ENCODE results near the gene AIFM2. TPM values are rescaled to one million over a fixed set of nuclear protein-coding genes. Genes with fewer than 3 reads are reported as not detected.

AIFM2 gene
- total and polyA plus RNA-seq, 2 of the 13 experiments (the other 11 are each of a cell fraction or from before 2014, with no cell fraction given) = 20.3 to 29.5 TPM

GRCh38 chr10:70106958-70107791 lies 25.4 kb downstream of the AIFM2 start (continued):
- no peak for TF ChIP-seq NONO (IDR thresholded peaks at IDR 0.05)
- TF ChIP-seq NONO (CRISPR knock-in tag; conservative IDR thresholded peaks at IDR 0.05) = no peak
- no peak for TF ChIP-seq NFIB (CRISPR knock-in tag; IDR thresholded peaks at IDR 0.05; ENCODE audit: borderline replicate concordance)
- TF ChIP-seq DMTF1 (CRISPR knock-in tag; IDR thresholded peaks at IDR 0.05) = no peak
- TF ChIP-seq, protein P1, sequence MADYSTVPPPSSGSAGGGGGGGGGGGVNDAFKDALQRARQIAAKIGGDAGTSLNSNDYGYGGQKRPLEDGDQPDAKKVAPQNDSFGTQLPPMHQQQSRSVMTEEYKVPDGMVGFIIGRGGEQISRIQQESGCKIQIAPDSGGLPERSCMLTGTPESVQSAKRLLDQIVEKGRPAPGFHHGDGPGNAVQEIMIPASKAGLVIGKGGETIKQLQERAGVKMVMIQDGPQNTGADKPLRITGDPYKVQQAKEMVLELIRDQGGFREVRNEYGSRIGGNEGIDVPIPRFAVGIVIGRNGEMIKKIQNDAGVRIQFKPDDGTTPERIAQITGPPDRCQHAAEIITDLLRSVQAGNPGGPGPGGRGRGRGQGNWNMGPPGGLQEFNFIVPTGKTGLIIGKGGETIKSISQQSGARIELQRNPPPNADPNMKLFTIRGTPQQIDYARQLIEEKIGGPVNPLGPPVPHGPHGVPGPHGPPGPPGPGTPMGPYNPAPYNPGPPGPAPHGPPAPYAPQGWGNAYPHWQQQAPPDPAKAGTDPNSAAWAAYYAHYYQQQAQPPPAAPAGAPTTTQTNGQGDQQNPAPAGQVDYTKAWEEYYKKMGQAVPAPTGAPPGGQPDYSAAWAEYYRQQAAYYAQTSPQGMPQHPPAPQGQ (CRISPR knock-in tag; IDR thresholded peaks at IDR 0.05; ENCODE audit: borderline replicate concordance) = no peak
- TF ChIP-seq ZNF549 (CRISPR knock-in tag; IDR thresholded peaks at IDR 0.05) = no peak
- TF ChIP-seq ZNF446 (CRISPR knock-in tag; IDR thresholded peaks at IDR 0.05) = no peak
- TF ChIP-seq KDM3A (CRISPR knock-in tag; IDR thresholded peaks at IDR 0.05; ENCODE audit: low read depth) = no peak
- no peak for TF ChIP-seq REXO4 (CRISPR knock-in tag; IDR thresholded peaks at IDR 0.05; ENCODE audit: borderline replicate concordance)
- TF ChIP-seq ZBTB44 (CRISPR knock-in tag; IDR thresholded peaks at IDR 0.05) = no peak
- no peak for TF ChIP-seq TAF1 (CRISPR knock-in tag; IDR thresholded peaks at IDR 0.05)
- TF ChIP-seq, protein P2, sequence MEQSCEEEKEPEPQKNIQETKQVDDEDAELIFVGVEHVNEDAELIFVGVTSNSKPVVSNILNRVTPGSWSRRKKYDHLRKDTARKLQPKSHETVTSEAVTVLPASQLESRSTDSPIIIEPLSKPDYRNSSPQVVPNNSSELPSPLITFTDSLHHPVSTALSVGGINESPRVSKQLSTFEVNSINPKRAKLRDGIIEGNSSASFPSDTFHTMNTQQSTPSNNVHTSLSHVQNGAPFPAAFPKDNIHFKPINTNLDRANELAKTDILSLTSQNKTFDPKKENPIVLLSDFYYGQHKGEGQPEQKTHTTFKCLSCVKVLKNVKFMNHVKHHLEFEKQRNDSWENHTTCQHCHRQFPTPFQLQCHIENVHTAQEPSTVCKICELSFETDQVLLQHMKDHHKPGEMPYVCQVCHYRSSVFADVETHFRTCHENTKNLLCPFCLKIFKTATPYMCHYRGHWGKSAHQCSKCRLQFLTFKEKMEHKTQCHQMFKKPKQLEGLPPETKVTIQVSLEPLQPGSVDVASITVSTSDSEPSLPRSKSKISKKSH (CRISPR knock-in tag; IDR thresholded peaks at IDR 0.05; ENCODE audit: borderline replicate concordance) = no peak
- TF ChIP-seq PPARG (CRISPR knock-in tag; conservative IDR thresholded peaks at IDR 0.05) = no peak
- TF ChIP-seq, protein P3, sequence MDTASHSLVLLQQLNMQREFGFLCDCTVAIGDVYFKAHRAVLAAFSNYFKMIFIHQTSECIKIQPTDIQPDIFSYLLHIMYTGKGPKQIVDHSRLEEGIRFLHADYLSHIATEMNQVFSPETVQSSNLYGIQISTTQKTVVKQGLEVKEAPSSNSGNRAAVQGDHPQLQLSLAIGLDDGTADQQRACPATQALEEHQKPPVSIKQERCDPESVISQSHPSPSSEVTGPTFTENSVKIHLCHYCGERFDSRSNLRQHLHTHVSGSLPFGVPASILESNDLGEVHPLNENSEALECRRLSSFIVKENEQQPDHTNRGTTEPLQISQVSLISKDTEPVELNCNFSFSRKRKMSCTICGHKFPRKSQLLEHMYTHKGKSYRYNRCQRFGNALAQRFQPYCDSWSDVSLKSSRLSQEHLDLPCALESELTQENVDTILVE (CRISPR knock-in tag; IDR thresholded peaks at IDR 0.05) = no peak
- no peak for TF ChIP-seq GLMP (CRISPR knock-in tag; IDR thresholded peaks at IDR 0.05; ENCODE audit: borderline replicate concordance)
- TF ChIP-seq ZNF34 (CRISPR knock-in tag; IDR thresholded peaks at IDR 0.05; ENCODE audit: borderline replicate concordance) = no peak
- no peak for TF ChIP-seq NFYC (CRISPR knock-in tag; IDR thresholded peaks at IDR 0.05)

Measured in HepG2 (cell line).